Mucosa of gallbladder (tissue), 1 donor: ENCODE data around the gene TMEM19. TPM values are rescaled to one million over a fixed set of nuclear protein-coding genes. Genes with fewer than 3 reads are reported as not detected.
"Not testable (repeated sequence)": the region's sequence is repeated elsewhere in the genome, so short reads cannot be mapped to it uniquely, and the experiment has no call there.

Experiments used
- DNase-seq: peaks from one replicate; pipeline ENCODE4 v3.0.0-alpha.2; 2020; ENCODE audit warnings: low spot score
- total RNA-seq: library from RNA; stranded (reverse); gene quantifications from one replicate; pipeline ENCODE4 v1.2.1, GENCODE V29; 2021
- donor health status: DM: no; HTN: no; CAD: no.

Gene TMEM19
- total RNA-seq, 1 donor from 2014 or later = 46.0 TPM

GRCh38 chr12:71665090-71665463 lies 20.8 kb upstream of the TMEM19 start:
- DNase-seq = no peak

DNA sequence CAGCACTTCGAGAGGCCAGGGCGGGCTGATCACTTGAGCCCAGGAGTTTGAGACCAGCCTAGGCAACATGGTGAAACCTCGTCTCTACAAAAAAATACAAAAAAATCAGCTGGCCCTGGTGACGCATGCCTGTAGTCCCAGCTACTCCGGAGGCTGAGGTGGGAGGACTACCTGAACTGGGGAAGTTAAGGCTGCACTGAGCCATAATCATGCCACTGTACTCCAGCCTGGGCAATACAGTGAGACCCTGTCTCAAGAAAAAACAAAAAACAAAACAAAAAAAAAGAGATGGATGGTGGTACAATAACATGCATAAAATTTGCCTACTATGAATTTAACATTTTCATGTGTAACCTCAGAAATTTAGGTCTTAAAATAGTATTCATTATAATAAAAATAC lies 19.6 kb upstream of the TMEM19 start:
- DNase-seq = no peak

DNA sequence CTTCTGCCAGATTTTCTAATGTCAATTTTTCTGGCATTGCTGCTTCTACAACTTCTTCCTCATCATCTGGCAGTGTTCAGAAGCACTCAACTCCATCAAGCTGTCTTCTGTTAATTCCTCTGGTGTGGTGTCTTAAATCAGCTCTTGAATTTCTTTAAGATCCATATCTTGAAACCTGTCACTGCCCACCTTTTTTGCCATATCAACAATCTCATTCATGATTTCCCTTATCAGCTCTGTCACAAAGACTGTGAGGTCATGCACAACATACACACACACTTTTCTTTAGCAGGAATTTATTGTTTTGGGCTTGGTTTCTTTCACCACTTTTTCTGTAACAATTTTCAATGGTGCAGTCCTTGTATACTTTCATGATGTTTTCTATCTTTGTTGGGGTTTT lies 14.6 kb upstream of the TMEM19 start:
- DNase-seq = no peak

GRCh38 chr12:71671816-71672215 lies 14.1 kb upstream of the TMEM19 start:
- no peak for DNase-seq

GRCh38 chr12:71682466-71682865 lies 3.4 kb upstream of the TMEM19 start:
- DNase-seq = no peak

- no peak for DNase-seq
Observed at GRCh38 chr12:71683633-71684032, 2.2 kb upstream of the TMEM19 start.

DNA sequence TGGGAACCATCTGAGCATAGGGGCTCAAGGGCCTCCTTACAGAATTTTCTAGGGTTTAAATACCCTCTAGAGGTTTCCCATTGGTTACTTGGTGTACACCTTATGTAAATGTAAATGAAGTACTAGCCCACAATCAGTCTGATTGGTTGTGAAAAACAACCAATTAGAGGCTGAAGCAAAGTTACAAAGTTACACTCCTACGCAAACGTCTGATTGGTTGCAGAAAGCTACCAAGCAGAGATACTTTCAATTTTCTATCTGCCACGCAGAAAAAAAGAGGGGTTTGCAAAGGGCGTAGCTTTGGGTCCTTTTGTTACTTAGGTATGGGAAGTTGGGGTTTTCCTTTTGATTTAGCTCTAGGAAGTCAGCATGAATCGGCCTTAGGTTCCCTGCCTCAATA lies 1.8 kb upstream of the TMEM19 start:
- no peak for DNase-seq

DNA sequence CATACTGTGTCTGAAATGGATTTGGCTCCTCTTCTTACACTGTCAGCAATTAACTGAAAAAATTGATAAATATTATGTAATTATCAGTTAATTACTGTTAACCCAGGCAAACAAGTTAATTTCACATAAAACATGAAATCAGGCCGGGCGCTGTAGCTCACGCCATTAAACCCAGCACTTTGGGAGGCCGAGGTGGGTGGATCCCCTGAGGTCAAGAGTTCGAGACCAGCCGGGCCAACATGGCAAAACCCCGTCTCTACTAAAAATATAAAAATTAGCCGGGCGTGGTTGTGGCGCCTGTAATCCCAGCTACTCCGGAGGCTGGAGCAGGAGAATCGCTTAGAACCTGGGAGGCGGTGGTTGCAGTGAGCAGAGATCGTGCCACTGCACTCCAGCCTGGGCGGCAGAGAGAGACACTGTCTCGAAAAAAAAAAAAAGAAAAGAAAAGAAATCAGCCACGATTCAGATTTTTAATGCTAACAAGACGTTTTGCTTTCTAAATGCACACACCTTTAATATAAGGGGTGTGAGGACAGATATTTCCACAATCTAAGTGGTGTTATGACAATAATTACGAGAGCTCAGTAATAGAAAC lies 473 bp upstream of the TMEM19 start:
- DNase-seq = no peak

GRCh38 chr12:71686658-71687025 lies 760 bp downstream of the TMEM19 start:
- no peak for DNase-seq

- not testable (repeated sequence) for DNase-seq
Observed at GRCh38 chr12:71687172-71687571, 1.3 kb downstream of the TMEM19 start.

- no peak for DNase-seq
Observed at GRCh38 chr12:71688961-71689570, 3.2 kb downstream of the TMEM19 start.

GRCh38 chr12:71691504-71692129 lies 5.7 kb downstream of the TMEM19 start:
- DNase-seq = no peak

GRCh38 chr12:71693126-71693525 lies 7.2 kb downstream of the TMEM19 start:
- no peak for DNase-seq

GRCh38 chr12:71693651-71694050 lies 7.8 kb downstream of the TMEM19 start:
- DNase-seq = not testable (repeated sequence)

DNA sequence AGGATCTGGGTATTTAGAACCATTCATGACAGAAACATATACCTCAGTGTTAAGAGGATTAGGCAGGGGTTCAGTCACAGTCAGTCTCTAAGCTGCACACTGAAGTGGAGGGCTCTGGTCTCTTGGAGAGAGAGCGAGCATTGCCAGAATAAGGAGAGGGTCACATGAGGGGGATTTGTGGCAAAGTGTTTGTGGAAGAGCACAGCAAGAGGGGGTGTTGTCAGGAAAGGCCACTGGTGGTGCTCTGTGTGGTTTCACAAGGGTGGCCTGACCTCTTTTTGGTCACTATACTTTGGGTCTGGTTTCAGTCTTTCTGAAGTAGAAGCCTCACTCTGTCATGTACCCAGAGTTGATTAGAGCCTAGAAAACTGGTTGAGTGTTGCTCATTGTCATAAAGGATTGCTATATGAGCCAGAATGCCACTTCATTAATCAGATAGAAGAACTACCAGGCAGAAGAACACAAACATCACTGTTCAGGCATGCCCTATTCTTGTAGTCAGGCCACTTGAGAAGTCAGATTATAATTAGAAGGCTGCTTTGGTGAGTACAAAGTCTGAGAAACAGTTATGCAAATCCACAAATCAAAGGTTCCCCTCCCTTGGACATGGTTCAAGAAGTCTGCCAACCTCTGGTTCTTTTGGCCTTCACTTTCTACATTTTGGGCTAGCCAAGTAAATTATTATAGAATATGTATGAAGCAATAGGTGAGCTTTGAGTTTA lies 8.4 kb downstream of the TMEM19 start:
- DNase-seq = no peak

DNA sequence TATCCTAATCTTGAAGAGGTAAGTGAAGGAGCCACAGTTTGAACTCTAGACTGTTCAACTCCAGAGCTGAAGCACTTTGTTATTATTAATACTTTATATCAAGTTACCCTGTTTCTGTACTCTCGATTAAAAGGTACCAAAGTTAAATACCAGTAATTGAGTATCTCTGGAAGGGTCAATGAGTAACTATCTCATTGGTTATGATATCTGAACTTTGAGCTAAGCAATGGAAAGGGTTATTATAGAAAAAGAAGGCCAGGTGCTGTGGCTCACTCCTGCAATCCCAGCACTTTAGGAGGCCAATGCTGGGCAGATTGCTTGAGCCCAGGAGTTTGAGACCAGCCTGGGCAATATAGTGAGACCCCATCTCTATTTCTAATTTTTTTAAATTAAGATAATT lies 9.9 kb downstream of the TMEM19 start:
- DNase-seq = no peak

- not testable (repeated sequence) for DNase-seq
Observed at GRCh38 chr12:71702181-71702580, 16.3 kb downstream of the TMEM19 start.

- no peak for DNase-seq
Observed at GRCh38 chr12:71702590-71702989, 16.7 kb downstream of the TMEM19 start.

DNA sequence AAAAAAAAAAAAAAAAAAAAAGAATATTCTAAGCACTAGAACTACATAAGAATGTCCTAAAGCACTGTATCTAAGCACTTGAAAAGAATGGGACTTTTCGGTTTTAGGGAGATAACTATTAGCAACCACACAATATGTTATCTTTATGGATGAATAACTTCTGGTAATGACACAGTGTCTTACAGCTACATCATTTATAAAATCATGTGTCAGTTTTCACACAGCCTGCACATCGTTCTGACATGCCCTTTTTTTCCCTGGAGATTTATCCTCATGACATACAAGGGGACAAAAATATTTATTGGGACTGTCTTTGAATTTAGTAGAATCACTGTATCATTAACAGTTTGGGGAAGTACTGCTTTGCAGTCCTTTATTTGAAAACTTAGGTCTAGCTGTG lies 17.3 kb downstream of the TMEM19 start:
- DNase-seq = no peak

DNA sequence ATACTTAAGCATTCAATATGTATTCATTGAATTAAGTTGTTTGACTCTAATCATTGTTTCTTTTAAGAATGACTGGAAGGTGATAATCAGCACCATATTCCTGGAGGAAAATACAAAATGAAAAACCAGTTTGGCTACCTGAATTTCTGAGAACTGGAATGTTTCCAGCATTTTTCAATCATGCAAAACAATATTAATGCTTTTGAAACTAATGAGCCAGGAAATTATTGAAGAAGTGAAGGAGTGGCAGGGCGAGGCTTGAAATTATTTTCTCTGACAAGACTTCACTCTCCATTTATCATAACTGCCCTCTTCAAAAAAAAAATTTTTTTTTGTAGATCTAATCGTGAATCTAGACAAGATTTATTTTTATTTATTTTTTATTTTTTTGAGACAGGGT lies 19.0 kb downstream of the TMEM19 start:
- DNase-seq = no peak

GRCh38 chr12:71708658-71709057 lies 22.8 kb downstream of the TMEM19 start:
- DNase-seq = no peak

DNA sequence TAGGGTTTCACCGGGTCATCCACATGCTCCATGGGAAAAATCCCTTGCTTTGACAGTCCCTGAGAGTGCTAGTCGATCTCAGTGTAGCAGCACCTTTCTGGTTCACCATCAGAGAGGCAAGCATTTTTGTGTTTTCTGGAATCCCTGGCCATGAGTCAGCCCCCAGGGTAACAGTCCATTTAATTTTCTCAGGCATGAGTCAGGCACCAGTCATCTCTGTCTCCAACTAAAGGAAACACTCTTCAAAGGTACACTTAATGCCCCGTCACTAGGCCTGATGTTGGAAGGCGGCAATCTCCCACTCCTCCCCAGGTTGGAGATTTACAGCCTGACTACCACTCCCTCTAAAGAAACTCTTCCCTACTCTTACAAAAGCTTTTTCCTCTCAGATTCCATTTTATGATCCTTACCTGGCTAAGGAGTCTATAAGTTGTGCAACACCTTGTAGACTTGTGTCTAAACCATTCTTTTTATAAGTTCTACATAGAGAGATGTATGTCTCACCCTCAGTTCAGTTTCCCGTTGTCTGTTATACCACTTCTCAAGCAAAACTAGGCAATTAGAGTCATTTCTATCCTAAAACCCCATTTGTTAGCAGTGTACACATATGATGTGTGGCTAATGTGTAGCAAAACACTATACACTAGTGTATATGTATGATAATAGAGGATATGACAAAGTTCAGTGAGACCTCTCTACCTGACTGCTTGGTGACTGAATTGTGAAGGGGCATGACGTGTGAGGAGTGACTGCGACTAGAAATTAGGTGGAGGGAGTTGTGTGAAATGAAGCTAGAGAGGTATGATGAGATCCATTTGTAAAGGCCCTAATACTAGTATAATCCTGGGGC lies 24.6 kb downstream of the TMEM19 start:
- DNase-seq = no peak
